SK-N-MC (cell line): Measurements from ENCODE around the gene TNFAIP8.
"Not testable (repeated sequence)": the region's sequence is repeated elsewhere in the genome, so short reads cannot be mapped to it uniquely, and the experiment has no call there.

ENCODE experiments used
- EZH2 ChIP-seq: fragments of 200-600 bp; sonication (generic); IDR thresholded peaks from one replicate; pipeline ENCODE4 v1.6.1; 2017; ENCODE audit warnings: antibody characterized with exemption
- POLR2AphosphoS5 ChIP-seq: IDR thresholded peaks from 2 replicates; pipeline ENCODE4 v1.6.1; 2012; ENCODE audit warnings: mild to moderate bottlenecking, low read depth, low read length, borderline replicate concordance

DNA sequence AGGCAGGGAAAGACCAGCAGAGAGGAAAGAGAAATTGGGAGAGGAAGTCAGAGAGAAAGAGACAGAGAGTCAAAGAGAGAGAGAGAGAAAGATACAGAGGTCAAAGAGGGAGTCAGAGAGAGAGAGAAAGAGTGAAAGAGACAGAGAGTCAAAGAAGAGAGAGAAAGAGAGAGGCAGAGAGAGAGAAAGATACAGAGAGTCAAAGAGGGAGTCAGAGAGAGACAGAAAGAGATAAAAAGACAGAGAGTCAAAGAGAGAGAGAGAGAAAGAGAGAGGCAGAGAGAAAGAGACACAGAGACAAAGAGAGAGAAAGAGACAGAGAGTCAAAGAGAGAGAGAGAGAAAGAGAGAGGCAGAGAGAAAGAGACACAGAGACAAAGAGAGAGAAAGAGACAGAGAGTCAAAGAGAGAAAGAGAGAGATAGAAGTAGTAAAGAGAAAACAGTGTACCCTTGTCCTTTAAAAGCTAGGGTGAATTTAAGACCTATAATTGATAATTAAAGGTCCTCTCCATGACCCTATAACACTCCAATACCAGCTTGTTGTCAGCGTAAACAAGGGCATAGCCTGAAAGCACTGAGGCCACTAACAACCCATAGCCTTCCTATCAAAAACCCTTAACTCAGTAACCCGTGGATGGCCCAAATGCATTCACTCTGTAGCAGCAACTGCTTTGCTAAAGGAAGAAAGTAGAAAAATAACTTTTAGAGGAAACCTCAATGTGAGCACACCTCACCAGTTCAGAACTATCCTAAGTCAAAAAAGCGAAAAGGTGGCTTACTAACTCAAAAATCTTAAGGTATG lies 82.2 kb downstream of the TNFAIP8 start:
- TF ChIP-seq POLR2AphosphoS5, EZH2: not testable (repeated sequence)
